DND-41 (cell line): ENCODE data around the gene PRDX2.

Source experiments
- EZH2 ChIP-seq: IDR thresholded peaks from 3 replicates; pipeline ENCODE4 v1.6.1; 2012; ENCODE audit warnings: borderline replicate concordance, low read depth, mild to moderate bottlenecking, moderate library complexity, low read length, inconsistent platforms; ENCODE audit not compliant: severe bottlenecking
- TF ChIP-seq, protein P1 (sequence below): IDR thresholded peaks from 2 replicates; pipeline ENCODE4 v1.5.1; 2012; ENCODE audit warnings: borderline replicate concordance, low read length, moderate library complexity, mild to moderate bottlenecking; ENCODE audit not compliant: poor library complexity, severe bottlenecking; ENCODE audit errors: extremely low read depth

DNA sequence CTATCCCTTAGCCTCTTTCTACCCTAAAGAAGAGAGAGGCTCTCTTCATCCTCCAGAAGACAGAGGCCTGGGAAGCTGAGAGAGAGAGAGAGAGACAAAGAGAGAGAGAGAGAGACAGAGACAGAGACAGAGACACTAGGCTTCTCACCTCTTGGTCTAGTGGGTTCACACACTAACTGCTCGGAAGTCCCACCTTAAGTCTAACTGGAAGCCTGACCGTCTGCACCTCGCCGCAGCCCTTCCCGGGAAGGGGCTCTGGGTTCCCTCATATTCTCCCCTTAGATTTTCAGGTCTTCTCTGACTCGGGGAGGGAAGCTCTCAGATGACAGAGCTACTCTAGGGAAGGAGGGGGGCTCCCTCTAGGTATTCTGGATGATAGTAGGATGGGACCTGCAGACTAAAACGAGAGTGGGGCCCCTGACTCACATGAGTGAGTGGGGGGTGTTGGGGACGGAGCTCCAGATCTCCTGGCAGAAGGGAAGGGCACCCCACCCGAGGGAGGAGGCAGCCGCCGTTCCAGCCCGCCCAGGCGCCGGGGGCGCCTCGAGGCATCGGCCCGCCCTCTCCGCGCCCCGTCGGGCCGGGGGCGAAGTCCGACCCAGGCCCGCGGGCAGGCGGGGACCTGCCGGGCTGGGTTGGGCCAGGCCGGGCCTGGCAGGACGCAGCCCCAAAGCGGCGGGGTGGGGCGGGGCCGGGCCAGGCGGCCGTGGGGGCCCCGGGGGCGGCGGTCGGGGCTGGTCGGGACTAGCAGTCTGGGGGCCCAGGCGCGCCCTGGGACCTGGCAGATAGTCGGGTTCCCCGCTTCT lies 12.3 kb downstream of the PRDX2 start:
- TF ChIP-seq, protein P1, sequence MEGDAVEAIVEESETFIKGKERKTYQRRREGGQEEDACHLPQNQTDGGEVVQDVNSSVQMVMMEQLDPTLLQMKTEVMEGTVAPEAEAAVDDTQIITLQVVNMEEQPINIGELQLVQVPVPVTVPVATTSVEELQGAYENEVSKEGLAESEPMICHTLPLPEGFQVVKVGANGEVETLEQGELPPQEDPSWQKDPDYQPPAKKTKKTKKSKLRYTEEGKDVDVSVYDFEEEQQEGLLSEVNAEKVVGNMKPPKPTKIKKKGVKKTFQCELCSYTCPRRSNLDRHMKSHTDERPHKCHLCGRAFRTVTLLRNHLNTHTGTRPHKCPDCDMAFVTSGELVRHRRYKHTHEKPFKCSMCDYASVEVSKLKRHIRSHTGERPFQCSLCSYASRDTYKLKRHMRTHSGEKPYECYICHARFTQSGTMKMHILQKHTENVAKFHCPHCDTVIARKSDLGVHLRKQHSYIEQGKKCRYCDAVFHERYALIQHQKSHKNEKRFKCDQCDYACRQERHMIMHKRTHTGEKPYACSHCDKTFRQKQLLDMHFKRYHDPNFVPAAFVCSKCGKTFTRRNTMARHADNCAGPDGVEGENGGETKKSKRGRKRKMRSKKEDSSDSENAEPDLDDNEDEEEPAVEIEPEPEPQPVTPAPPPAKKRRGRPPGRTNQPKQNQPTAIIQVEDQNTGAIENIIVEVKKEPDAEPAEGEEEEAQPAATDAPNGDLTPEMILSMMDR = no peak
- no peak for TF ChIP-seq EZH2
